ENCODE data around the gene SHISA4.

DNA sequence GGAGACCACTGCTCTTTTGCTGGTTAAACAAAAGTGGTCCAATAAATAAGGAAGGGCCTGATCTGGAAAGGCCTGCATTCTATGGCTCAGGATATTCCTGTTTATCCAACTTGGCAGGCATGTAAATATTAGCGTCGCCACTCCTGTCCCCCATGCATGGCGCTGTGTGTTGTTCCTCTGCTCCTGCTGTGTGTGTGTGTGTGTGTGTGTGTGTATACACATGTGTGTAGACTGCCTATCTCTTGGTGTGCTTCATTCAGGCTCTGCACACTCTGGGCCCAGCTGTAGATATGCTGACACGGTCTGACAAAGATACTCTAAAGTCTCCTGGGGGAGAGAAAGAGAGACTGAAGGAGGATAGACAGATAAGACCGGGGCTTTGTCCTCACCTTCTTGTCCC, 50.9 kb downstream of the SHISA4 start:
- TF ChIP-seq EZH2 (IDR thresholded peaks at IDR 0.05): no peak
- TF ChIP-seq POLR2AphosphoS5 (IDR thresholded peaks at IDR 0.05; ENCODE audit: borderline replicate concordance, low read depth, low read length): no peak
